HL-60/S4 (cell line): Measurements from ENCODE around the gene CNTN4.

Experiments used
- in situ Hi-C: fragments of 300-500 bp; cut with MboI; formaldehyde crosslinking; loops from 2 replicates; pipeline ENCODE4 v1.14.3; 2022; ENCODE audit warnings: low sequenced_read_pairs

CNTN4 gene

DNA sequence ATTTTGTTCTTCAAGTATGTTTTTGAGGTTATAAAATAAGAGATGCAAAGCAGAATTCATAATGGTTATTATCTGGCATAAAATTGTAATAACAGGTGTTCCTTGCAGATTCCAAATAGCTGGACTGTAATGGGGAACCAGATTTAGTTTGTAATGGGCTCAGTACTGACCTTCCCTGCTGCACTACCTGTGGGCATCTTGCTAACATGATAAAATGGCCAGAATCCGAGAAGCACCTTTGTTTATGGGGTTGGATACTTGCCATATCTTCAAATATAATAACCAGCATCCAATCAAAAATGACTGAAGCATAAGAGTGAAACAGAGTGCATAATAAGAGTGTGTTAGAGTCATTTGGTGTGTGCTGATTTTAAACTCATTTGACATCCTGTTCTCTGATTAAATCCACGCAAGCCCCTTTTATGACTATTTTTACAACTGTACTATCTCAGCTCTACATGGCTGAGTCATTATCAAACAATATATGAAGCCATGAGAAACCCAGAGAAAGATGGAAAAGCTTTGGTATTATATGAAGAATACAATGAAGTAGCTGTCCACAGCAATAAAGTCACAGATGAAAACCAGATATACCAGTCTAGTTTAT is 292.4 kb downstream of the CNTN4 start:
- in situ Hi-C loops = no loop called here

DNA sequence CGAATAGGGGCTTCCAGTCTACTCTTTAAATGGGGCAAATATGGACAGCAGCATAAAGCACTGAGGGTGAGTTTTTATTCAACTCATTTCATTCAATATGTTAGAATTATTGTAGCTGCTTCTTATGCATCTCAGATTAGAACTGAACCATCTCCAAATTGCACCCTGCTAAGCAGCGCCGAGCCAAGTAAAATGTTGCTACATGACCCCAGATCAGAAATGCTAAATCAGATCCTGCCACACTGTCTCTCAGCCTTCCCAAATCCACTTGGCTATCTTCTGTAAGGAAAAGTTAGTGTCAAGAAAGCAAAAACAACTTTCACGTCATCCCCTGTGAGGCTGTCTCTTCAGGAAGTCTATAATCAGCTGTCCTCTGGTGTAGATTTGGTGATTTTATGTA is 293.2 kb downstream of the CNTN4 start:
- in situ Hi-C loops = no loop called here

- in situ Hi-C loops = no loop called here
Observed at GRCh38 chr3:2392981-2393380, 294.3 kb downstream of the CNTN4 start.

- in situ Hi-C loops = no loop called here
Observed at GRCh38 chr3:2415083-2415482, 316.4 kb downstream of the CNTN4 start.

GRCh38 chr3:2420919-2421318 is 322.3 kb downstream of the CNTN4 start:
- in situ Hi-C loops = no loop called here

DNA sequence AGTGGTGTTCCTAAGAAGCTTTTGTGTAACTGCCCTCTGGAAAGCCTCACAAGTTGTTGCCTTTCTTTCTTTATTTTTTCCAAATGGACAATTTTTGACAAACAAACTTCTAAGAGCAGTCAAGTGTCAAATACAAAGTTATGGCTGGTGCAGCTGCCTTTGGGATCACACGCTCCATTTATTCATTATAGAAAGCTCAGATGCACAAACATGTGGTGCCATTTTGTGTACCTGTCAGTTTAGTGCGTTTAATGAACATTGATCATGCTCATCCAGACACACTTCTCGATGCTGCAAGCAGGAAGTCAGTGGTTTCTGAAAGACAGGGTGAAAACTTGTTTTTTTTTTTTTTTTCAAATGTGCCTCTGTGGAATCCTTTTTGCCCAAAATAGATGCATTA is 324.5 kb downstream of the CNTN4 start:
- in situ Hi-C loops = no loop called here

GRCh38 chr3:2441558-2441957 is 342.9 kb downstream of the CNTN4 start:
- in situ Hi-C loops = no loop called here

GRCh38 chr3:2446146-2446545 is 347.5 kb downstream of the CNTN4 start:
- in situ Hi-C loops = no loop called here

GRCh38 chr3:2452249-2452648 is 353.6 kb downstream of the CNTN4 start:
- in situ Hi-C loops = no loop called here

GRCh38 chr3:2454865-2455264 is 356.2 kb downstream of the CNTN4 start:
- in situ Hi-C loops = no loop called here

GRCh38 chr3:2456788-2457187 is 358.1 kb downstream of the CNTN4 start:
- in situ Hi-C loops = no loop called here

GRCh38 chr3:2458816-2459215 is 360.1 kb downstream of the CNTN4 start:
- in situ Hi-C loops = no loop called here

- in situ Hi-C loops = no loop called here
Observed at GRCh38 chr3:2465842-2466241, 367.2 kb downstream of the CNTN4 start.

- in situ Hi-C loops = no loop called here
Observed at GRCh38 chr3:2468816-2469215, 370.1 kb downstream of the CNTN4 start.

GRCh38 chr3:2476996-2477395 is 378.3 kb downstream of the CNTN4 start:
- in situ Hi-C loops = no loop called here

DNA sequence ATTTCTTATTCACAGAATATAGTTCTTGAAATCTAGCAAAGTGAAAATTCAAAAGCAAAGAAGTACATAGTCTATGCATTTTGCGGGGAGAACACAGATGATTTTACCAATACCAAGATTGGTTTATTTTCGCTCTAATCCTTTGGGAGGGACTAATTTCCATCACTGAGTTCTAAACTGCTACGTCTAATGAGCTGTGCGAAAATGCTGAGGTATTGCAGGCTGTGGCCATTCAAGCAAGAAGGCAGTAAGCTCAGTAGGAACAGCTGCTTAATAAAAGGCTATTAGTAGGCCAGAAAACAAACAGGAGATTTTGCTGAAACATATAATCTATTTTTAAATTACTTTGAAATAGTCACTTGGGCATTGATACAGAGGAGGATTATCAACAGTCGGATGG is 379.0 kb downstream of the CNTN4 start:
- in situ Hi-C loops = no loop called here

DNA sequence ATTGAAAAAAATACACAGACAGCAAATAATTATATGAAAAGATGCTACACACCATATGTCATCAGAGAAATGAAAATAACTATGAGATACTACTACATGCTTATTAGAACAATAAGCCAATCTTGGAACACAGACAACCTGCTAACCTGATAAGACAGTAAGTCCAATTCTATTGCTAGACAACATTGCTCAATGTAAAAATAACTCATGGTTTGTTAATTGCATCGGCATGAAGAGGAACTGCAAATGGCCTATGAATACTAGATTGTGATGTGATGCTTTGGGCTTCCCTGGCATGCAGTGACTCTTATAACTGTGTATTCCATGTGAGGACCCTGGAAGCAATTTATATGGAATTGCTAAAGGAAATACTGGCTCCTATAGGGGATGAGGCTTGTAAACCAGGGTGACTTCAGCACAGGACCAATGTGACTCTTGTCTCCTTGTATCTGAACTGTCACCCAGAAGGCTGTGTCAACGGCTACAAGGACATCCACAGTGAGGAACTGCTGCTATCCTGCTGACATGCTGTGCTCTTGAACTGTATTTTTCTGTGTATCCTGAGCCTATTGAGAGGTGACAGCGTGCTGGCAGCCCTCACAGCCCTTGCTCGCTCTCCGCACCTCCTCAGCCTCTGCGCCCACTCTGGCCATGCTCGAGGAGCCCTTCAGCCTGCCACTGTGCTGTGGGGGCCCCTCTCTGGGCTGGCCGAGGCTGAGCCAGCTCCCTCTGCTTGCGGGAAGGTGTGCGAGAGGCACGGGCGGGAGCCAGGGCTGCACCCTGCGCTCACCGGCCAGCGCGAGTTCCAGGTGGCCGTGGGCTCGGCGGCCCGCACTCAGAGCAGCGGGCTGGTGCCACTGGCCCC is 385.7 kb downstream of the CNTN4 start:
- in situ Hi-C loops = no loop called here

DNA sequence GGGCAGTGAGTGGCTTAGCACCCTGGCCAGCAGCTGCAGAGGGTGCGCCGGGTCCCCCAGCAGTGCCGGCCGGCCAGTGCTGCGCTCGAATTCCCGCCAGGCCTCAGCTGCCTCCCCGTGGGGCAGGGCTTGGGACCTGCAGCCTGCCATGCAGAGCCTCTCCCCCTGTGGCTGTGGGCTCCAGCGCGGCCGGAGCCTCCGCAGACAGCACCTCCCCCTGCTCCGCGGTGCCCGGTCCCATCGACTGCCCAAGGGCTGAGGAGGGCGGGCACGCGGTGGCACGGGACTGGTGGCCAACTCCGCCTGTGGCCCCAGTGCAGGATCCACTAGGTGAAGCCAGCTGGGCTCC is 386.3 kb downstream of the CNTN4 start:
- in situ Hi-C loops = no loop called here

DNA sequence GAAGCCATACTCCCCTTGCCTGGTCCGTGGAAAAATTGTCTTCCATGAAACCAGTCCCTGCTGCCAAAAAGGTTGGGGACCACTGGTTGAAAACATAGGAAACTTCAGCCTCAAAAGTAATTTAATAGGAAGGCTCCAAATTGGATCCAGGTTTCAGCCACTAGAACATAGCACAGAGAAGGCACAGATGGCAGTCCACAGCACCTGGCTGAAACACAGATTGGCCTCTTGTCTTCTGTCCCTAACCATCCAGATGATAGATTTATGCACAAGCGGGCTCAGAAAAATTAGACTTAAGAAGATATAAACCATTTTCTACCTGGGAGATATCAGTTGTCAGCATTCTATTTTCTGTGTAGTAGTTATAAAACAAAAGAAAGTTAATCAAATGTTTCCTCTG is 397.1 kb downstream of the CNTN4 start:
- in situ Hi-C loops = no loop called here

DNA sequence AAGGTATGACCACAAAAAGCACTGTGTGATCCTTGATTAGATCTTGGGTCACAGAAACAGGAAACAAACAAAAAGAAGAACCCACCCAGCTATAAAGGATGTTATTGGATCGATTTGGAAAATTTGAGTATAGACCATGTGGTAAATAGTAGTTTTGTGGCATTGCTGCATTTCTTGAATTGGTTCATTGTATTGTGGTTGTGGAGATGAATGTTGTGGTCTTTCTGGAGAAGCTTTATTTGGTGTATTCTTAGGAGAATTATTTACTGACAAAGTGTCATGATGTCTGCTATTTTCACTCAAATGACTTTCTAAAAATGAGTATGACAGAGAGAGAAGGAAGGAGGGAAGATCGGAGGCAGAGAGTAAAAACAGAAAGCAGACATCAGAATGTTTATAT is 406.2 kb downstream of the CNTN4 start:
- in situ Hi-C loops = no loop called here

DNA sequence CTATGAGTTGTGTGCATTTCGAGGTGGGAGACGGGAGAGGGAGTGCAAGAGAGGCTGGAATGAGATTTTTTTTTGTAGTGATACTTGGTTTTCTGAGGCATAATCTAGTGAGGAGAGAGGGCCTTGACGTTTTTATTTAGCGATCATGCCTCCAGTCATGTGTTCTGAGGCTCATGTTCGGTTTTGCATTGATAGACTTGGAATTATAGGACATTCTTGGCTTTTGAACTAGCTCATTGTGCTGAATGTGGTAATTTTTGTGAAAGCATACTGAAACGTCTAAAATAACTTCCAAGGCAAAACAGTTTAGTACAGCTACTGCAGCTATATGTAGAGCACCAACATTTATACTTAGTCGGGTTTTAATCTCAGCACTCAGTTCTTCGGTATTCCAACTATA is 408.1 kb downstream of the CNTN4 start:
- in situ Hi-C loops = no loop called here

- in situ Hi-C loops = no loop called here
Observed at GRCh38 chr3:2510591-2511145, 412.0 kb downstream of the CNTN4 start.
